H9 (cell line): Measurements from ENCODE around the gene SMIM1. TPM values are rescaled to one million over a fixed set of nuclear protein-coding genes. Genes with fewer than 3 reads are reported as not detected.

Experiments
- DNase-seq: peaks from one replicate; pipeline ENCODE4 v3.0.0-alpha.2; 2017
- H2AFZ ChIP-seq: one replicate; pipeline ENCODE4 v1.6.1; 2013; ENCODE audit warnings: mild to moderate bottlenecking, low read length, control low read depth, moderate library complexity
- H2AK5ac ChIP-seq: 2 replicates; pipeline ENCODE4 v1.6.1; 2013; ENCODE audit warnings: low read length, control low read depth, mixed read lengths; ENCODE audit not compliant: insufficient read length
- H2BK120ac ChIP-seq: one replicate; pipeline ENCODE4 v1.6.1; 2013; ENCODE audit warnings: low read depth, mild to moderate bottlenecking, low read length, control low read depth, inconsistent platforms; ENCODE audit not compliant: poor library complexity, severe bottlenecking
- H2BK12ac ChIP-seq: 2 replicates; pipeline ENCODE4 v1.6.1; 2013; ENCODE audit warnings: low read length, control low read depth, mixed read lengths, low read depth; ENCODE audit not compliant: insufficient read length
- H2BK15ac ChIP-seq: 2 replicates; pipeline ENCODE4 v1.6.1; 2013; ENCODE audit warnings: low read depth, low read length, control low read depth
- H2BK20ac ChIP-seq: one replicate; pipeline ENCODE4 v1.6.1; 2013; ENCODE audit warnings: low read depth, mild to moderate bottlenecking, low read length, control low read depth, inconsistent platforms; ENCODE audit not compliant: poor library complexity, severe bottlenecking
- H2BK5ac ChIP-seq: 2 replicates; pipeline ENCODE4 v1.6.1; 2013; ENCODE audit warnings: low read length, control low read depth, mixed read lengths; ENCODE audit not compliant: insufficient read length
- H3K14ac ChIP-seq: 2 replicates; pipeline ENCODE4 v1.6.1; 2013; ENCODE audit warnings: low read length, control low read depth; ENCODE audit not compliant: insufficient read depth
- H3K18ac ChIP-seq: 2 replicates; pipeline ENCODE4 v1.6.1; 2013; ENCODE audit warnings: low read depth, mild to moderate bottlenecking, mixed read lengths, low read length, control low read depth; ENCODE audit not compliant: insufficient read length
- H3K23ac ChIP-seq: 2 replicates; pipeline ENCODE4 v1.6.1; 2013; ENCODE audit warnings: low read length, control low read depth, mixed read lengths, low read depth; ENCODE audit not compliant: insufficient read length
- H3K23me2 ChIP-seq: 2 replicates; pipeline ENCODE4 v1.6.1; 2013; ENCODE audit warnings: low read depth, mild to moderate bottlenecking, mixed read lengths, low read length, control low read depth; ENCODE audit not compliant: insufficient read length, poor library complexity, severe bottlenecking
- H3K27ac ChIP-seq: 2 replicates; pipeline ENCODE4 v1.5.1; 2013; ENCODE audit warnings: low read length, control low read depth, mixed read lengths, low read depth; ENCODE audit not compliant: insufficient read length
- H3K27me3 ChIP-seq: 2 replicates; pipeline ENCODE4 v1.6.1; 2013; ENCODE audit warnings: low read length, control low read depth, inconsistent platforms; ENCODE audit not compliant: insufficient read depth
- H3K4ac ChIP-seq: 2 replicates; pipeline ENCODE4 v1.6.1; 2013; ENCODE audit warnings: low read depth, mild to moderate bottlenecking, control low read depth, inconsistent platforms, low read length, moderate library complexity
- H3K4me1 ChIP-seq: 2 replicates; pipeline ENCODE4 v1.6.1; 2013; ENCODE audit warnings: low read length, control low read depth, inconsistent platforms; ENCODE audit not compliant: insufficient read depth
- H3K4me2 ChIP-seq: 2 replicates; pipeline ENCODE4 v1.6.1; 2013; ENCODE audit warnings: low read length, control low read depth, mixed read lengths; ENCODE audit not compliant: insufficient read length, insufficient read depth
- H3K56ac ChIP-seq: 2 replicates; pipeline ENCODE4 v1.6.1; 2013; ENCODE audit warnings: low read depth, mild to moderate bottlenecking, mixed read lengths, low read length, control low read depth; ENCODE audit not compliant: insufficient read length
- H3K79me1 ChIP-seq: 2 replicates; pipeline ENCODE4 v1.6.1; 2013; ENCODE audit warnings: low read depth, mild to moderate bottlenecking, moderate library complexity, low read length, control low read depth, inconsistent platforms; ENCODE audit not compliant: insufficient read depth, poor library complexity, severe bottlenecking
- H3K79me2 ChIP-seq: 2 replicates; pipeline ENCODE4 v1.6.1; 2013; ENCODE audit warnings: low read length, control low read depth, inconsistent platforms; ENCODE audit not compliant: insufficient read depth
- H3K9ac ChIP-seq: 2 replicates; pipeline ENCODE4 v1.6.1; 2013; ENCODE audit warnings: low read length, control low read depth, mixed read lengths; ENCODE audit not compliant: insufficient read length; ENCODE audit errors: extremely low read depth
- H3K9me3 ChIP-seq: one replicate; pipeline ENCODE4 v1.6.1; 2013; ENCODE audit warnings: low read depth, low read length, inconsistent platforms; ENCODE audit not compliant: control insufficient read depth
- H3T11ph ChIP-seq: one replicate; pipeline ENCODE4 v1.6.1; 2013; ENCODE audit warnings: mild to moderate bottlenecking, low read length, control low read depth, inconsistent platforms
- H4K20me1 ChIP-seq: one replicate; pipeline ENCODE4 v1.6.1; 2013; ENCODE audit not compliant: control insufficient read depth, insufficient read length, insufficient read depth
- H4K5ac ChIP-seq: 2 replicates; pipeline ENCODE4 v1.6.1; 2013; ENCODE audit warnings: low read depth, mild to moderate bottlenecking, mixed read lengths, low read length, control low read depth; ENCODE audit not compliant: insufficient read length
- H4K8ac ChIP-seq: replicated peaks from 2 replicates; pipeline ENCODE4 v1.6.1; 2013; ENCODE audit warnings: low read length, control low read depth, mixed read lengths, low read depth; ENCODE audit not compliant: insufficient read length
- H4K91ac ChIP-seq: 2 replicates; pipeline ENCODE4 v1.6.1; 2013; ENCODE audit warnings: low read depth, mild to moderate bottlenecking, moderate library complexity, mixed read lengths, low read length, control low read depth; ENCODE audit not compliant: insufficient read length
- H3K27ac Mint-ChIP-seq, 3 experiments: 2 replicates in 2 of 3; 3 replicates in 1 of 3; pipeline ENCODE4 v1.8.0; 2020 to 2021; ENCODE audit warnings: mixed read lengths in 3 of 3, mild to moderate bottlenecking in 1 of 3, moderate library complexity in 1 of 3
- H3K27me3 Mint-ChIP-seq: 2 replicates; pipeline ENCODE4 v1.8.0; 2021; ENCODE audit warnings: low read depth, mild to moderate bottlenecking, moderate library complexity, mixed read lengths
- H3K36me3 Mint-ChIP-seq, 3 experiments: 2 replicates in 2 of 3; 3 replicates in 1 of 3; pipeline ENCODE4 v1.8.0; 2020 to 2021; ENCODE audit warnings: low read depth in 3 of 3, mixed read lengths in 3 of 3; ENCODE audit not compliant: insufficient read depth in 1 of 3
- H3K4me1 Mint-ChIP-seq, 2 experiments: 2 replicates each; pipeline ENCODE4 v1.8.0; 2020; ENCODE audit warnings: mixed read lengths in 2 of 2
- H3K4me3 Mint-ChIP-seq, 2 experiments: 2 replicates in 1 of 2; 3 replicates in 1 of 2; pipeline ENCODE4 v1.8.0; 2020 to 2021; ENCODE audit warnings: mild to moderate bottlenecking in 2 of 2, mixed read lengths in 2 of 2, moderate library complexity in 1 of 2
- H3K9me3 Mint-ChIP-seq, 2 experiments: 2 replicates in 1 of 2; 3 replicates in 1 of 2; pipeline ENCODE4 v1.8.0; 2020; ENCODE audit warnings: mild to moderate bottlenecking in 2 of 2, mixed read lengths in 2 of 2, moderate library complexity in 1 of 2
- WGBS: extraction: QIAGEN DNeasy Blood & Tissue Kit; methylation state at CpG from one replicate; pipeline ENCODE4 v1.1.7; 2013; ENCODE audit warnings: missing lambda C conversion rate, low lambda C conversion rate, mixed read lengths; ENCODE audit not compliant: insufficient read length; ENCODE audit errors: extremely low coverage; 5-methylcytosine and 5-hydroxymethylcytosine counted together
- total RNA-seq: library from RNA; stranded (reverse); gene quantifications from 2 replicates; pipeline ENCODE4 v1.2.1, GENCODE V29; 2021
- TF ChIP-seq, protein P1 (sequence below): fragments of 200-600 bp; sonication (generic); conservative IDR thresholded peaks from 3 replicates; pipeline ENCODE4 v1.8.0; 2021; ENCODE audit warnings: antibody characterized with exemption, mild to moderate bottlenecking

SMIM1 gene
- total RNA-seq, 1 experiment from 2014 or later = 5.3 TPM

- no peak overlapping the region for H2BK5ac ChIP-seq
- H3K9ac ChIP-seq = no peak overlapping the region
- TF ChIP-seq, protein P1, sequence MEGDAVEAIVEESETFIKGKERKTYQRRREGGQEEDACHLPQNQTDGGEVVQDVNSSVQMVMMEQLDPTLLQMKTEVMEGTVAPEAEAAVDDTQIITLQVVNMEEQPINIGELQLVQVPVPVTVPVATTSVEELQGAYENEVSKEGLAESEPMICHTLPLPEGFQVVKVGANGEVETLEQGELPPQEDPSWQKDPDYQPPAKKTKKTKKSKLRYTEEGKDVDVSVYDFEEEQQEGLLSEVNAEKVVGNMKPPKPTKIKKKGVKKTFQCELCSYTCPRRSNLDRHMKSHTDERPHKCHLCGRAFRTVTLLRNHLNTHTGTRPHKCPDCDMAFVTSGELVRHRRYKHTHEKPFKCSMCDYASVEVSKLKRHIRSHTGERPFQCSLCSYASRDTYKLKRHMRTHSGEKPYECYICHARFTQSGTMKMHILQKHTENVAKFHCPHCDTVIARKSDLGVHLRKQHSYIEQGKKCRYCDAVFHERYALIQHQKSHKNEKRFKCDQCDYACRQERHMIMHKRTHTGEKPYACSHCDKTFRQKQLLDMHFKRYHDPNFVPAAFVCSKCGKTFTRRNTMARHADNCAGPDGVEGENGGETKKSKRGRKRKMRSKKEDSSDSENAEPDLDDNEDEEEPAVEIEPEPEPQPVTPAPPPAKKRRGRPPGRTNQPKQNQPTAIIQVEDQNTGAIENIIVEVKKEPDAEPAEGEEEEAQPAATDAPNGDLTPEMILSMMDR = no peak
- no peaks in the 10 kb centered on the region for H3K23me2 ChIP-seq
- H3K36me3 Mint-ChIP-seq = peaks cover under 1 to 6% (median 4%) of the 10 kb centered on the region in 3 experiments; a peak in 5 of 7 replicates
- H4K5ac ChIP-seq = no peak overlapping the region
- H3K9me3 ChIP-seq = no peaks in the 10 kb centered on the region
- no peak overlapping the region for H2AFZ ChIP-seq
- H3K4me2 ChIP-seq = no peak overlapping the region
- no peaks in the 10 kb centered on the region for H3K79me2 ChIP-seq
- H3K27me3 ChIP-seq = no peaks in the 10 kb centered on the region; the same call in 1 of the 2 replicates
- no CpG with 5 or more reads among the region's 25 CpGs for WGBS
- H3K27me3 Mint-ChIP-seq = peaks cover 2% of the 10 kb centered on the region
- H3K56ac ChIP-seq = no peak overlapping the region
- no peaks in the 10 kb centered on the region for H3K9me3 Mint-ChIP-seq
- no peak overlapping the region for H2BK12ac ChIP-seq
- no peak overlapping the region for H2BK120ac ChIP-seq
- H3K4me1 Mint-ChIP-seq = peaks cover 0 to 13% of the 10 kb centered on the region in 2 experiments; a peak in 2 of 4 replicates
- H3K4me3 Mint-ChIP-seq = no peak overlapping the region
- H3K23ac ChIP-seq = no peak overlapping the region
- no peak overlapping the region for H3K27ac Mint-ChIP-seq
- no peaks in the 10 kb centered on the region for H3K79me1 ChIP-seq
- H3T11ph ChIP-seq = no peak overlapping the region
- no peaks in the 10 kb centered on the region for H4K20me1 ChIP-seq
- no peak overlapping the region for H2BK20ac ChIP-seq
- no peak overlapping the region for H4K91ac ChIP-seq
- H3K4me1 ChIP-seq = no peaks in the 10 kb centered on the region
- H2AK5ac ChIP-seq = no peak overlapping the region
- no peak overlapping the region; the same call in 1 of the 2 replicates for H3K14ac ChIP-seq
- no peak overlapping the region for H3K4ac ChIP-seq
- no peak overlapping the region for H3K18ac ChIP-seq
- no peak for DNase-seq
- peak overlapping the region; percentile 56; the same call in 1 of the 2 replicates for H2BK15ac ChIP-seq
- H3K27ac ChIP-seq = no peak overlapping the region
- no peak overlapping the region for H4K8ac ChIP-seq
Measured at GRCh38 chr1:3730543-3731247, 41.9 kb upstream of the SMIM1 start.
